ENCODE data around the gene TOB1. TPM values are rescaled to one million over a fixed set of nuclear protein-coding genes. Genes with fewer than 3 reads are reported as not detected.

TOB1 gene
- total RNA-seq, 1 experiment from 2014 or later = 31.6 TPM

- no peak overlapping the region for H2BK20ac ChIP-seq (ENCODE audit: low read depth, low read length, poor library complexity, severe bottlenecking)
- WGBS (ENCODE audit: extremely low coverage, insufficient read length, low lambda C conversion rate) = no CpG with 5 or more reads among the region's 50 CpGs
Measured at GRCh38 chr17:50865060-50865867, 890 bp downstream of the TOB1 start.

More at GRCh38 chr17:50865060-50865867, 890 bp downstream of the TOB1 start:
- Histone ChIP-seq H2BK15ac (ENCODE audit: low read depth, low read length) (no peak overlapping the region), H3K23ac (ENCODE audit: insufficient read length, low read depth, low read length) (no peak overlapping the region), H4K91ac (ENCODE audit: insufficient read length, low read depth, low read length) (no peak overlapping the region), H3K56ac (ENCODE audit: insufficient read length, low read depth, low read length) (no peak overlapping the region), H3K18ac (ENCODE audit: insufficient read length, low read depth, low read length) (peak overlapping the region; percentile 79), H3K27me3 (ENCODE audit: insufficient read depth, low read length) (no peaks in the 10 kb centered on the region), H3K23me2 (ENCODE audit: insufficient read length, low read depth, low read length, poor library complexity, severe bottlenecking) (peaks cover 4% of the 10 kb centered on the region), H4K20me1 (ENCODE audit: control insufficient read depth, insufficient read depth, insufficient read length) (no peaks in the 10 kb centered on the region), H3K27ac (ENCODE audit: insufficient read length, low read depth, low read length) (peak overlapping the region; percentile 42), H4K5ac (ENCODE audit: insufficient read length, low read depth, low read length) (no peak overlapping the region), H2BK5ac (ENCODE audit: insufficient read length, low read length) (no peak overlapping the region), H3K4me1 (ENCODE audit: insufficient read depth, low read length) (no peaks in the 10 kb centered on the region), H2AK5ac (ENCODE audit: insufficient read length, low read length) (no peak overlapping the region), H3K9me3 (ENCODE audit: control insufficient read depth, low read depth, low read length) (no peaks in the 10 kb centered on the region), H3K4me2 (ENCODE audit: insufficient read depth, insufficient read length, low read length) (peak overlapping the region; percentile 97), H3K4ac (ENCODE audit: low read depth, low read length) (no peak overlapping the region), H3K79me1 (ENCODE audit: insufficient read depth, low read depth, low read length, poor library complexity, severe bottlenecking) (peaks cover 3% of the 10 kb centered on the region), H2BK12ac (ENCODE audit: insufficient read length, low read depth, low read length) (no peak overlapping the region), H2BK120ac (ENCODE audit: low read depth, low read length, poor library complexity, severe bottlenecking) (no peak overlapping the region), H4K8ac (replicated peaks; ENCODE audit: insufficient read length, low read depth, low read length) (no peak overlapping the region), H3K14ac (ENCODE audit: insufficient read depth, low read length) (peak overlapping the region; percentile 94; the same call in 1 of the 2 replicates), H3K9ac (ENCODE audit: extremely low read depth, insufficient read length, low read length) (peak overlapping the region; percentile 79), H3T11ph (ENCODE audit: low read length) (no peak overlapping the region), H2AFZ (ENCODE audit: low read length) (no peak overlapping the region), H3K79me2 (ENCODE audit: insufficient read depth, low read length) (peaks cover 7% of the 10 kb centered on the region; the same call in 1 of the 2 replicates)
- Mint-ChIP-seq H3K27me3 (ENCODE audit: low read depth) (no peaks in the 10 kb centered on the region), H3K4me3 (peak overlapping the region; percentile 90 to 100), H3K27ac (peak overlapping the region; percentile 93 to 99 (median 98)), H3K36me3 (ENCODE audit: insufficient read depth in 1 of 3, low read depth in 3 of 3) (peaks cover 8 to 26% (median 22%) of the 10 kb centered on the region in 3 experiments; a peak in 6 of 7 replicates), H3K4me1 (peaks cover 27 to 33% of the 10 kb centered on the region in 2 experiments), H3K9me3 (no peaks in the 10 kb centered on the region; a peak in 2 of 5 replicates)
- peak; percentile 72 for DNase-seq
- no peak for TF ChIP-seq CTCF (conservative IDR thresholded peaks at IDR 0.05)

All from H9 (cell line).